Measurements from ENCODE around the gene AP3S2. TPM values are rescaled to one million over a fixed set of nuclear protein-coding genes. Genes with fewer than 3 reads are reported as not detected.
A peak's percentile ranks its signal among the peaks of the same experiment; 100 is the strongest.
"Not testable (repeated sequence)": the region's sequence is repeated elsewhere in the genome, so short reads cannot be mapped to it uniquely, and the experiment has no call there.

AP3S2 gene
- total RNA-seq, 1 donor from 2014 or later: 60.5 TPM

GRCh38 chr15:89876396-89877082 is 17.3 kb downstream of the AP3S2 start:
- Mint-ChIP-seq H3K27me3 (ENCODE audit: unreplicated experiment) (no peaks in the 10 kb centered on the region), H3K4me3 (ENCODE audit: unreplicated experiment) (no peak overlapping the region), H3K36me3 (ENCODE audit: unreplicated experiment) (no peaks in the 10 kb centered on the region), H3K27ac (ENCODE audit: unreplicated experiment) (no peak overlapping the region), H3K9me3 (ENCODE audit: unreplicated experiment) (no peaks in the 10 kb centered on the region), H3K4me1 (ENCODE audit: low read depth, unreplicated experiment) (no peaks in the 10 kb centered on the region)
- no peak for TF ChIP-seq CTCF (IDR thresholded peaks at IDR 0.05; ENCODE audit: partially characterized antibody, unreplicated experiment)
- DNase-seq: no peak

GRCh38 chr15:89875741-89876140 is 18.1 kb downstream of the AP3S2 start:
- Mint-ChIP-seq H3K9me3 (ENCODE audit: unreplicated experiment) (no peaks in the 10 kb centered on the region), H3K4me3 (ENCODE audit: unreplicated experiment) (no peak overlapping the region), H3K36me3 (ENCODE audit: unreplicated experiment) (peaks cover 3% of the 10 kb centered on the region), H3K27me3 (ENCODE audit: unreplicated experiment) (no peaks in the 10 kb centered on the region), H3K27ac (ENCODE audit: unreplicated experiment) (no peak overlapping the region), H3K4me1 (ENCODE audit: low read depth, unreplicated experiment) (no peaks in the 10 kb centered on the region)
- DNase-seq: no peak
- TF ChIP-seq CTCF (IDR thresholded peaks at IDR 0.05; ENCODE audit: partially characterized antibody, unreplicated experiment): no peak

GRCh38 chr15:89874926-89875564 is 18.7 kb downstream of the AP3S2 start:
- peak; percentile 90 for DNase-seq
- no peaks in the 10 kb centered on the region for H3K27me3 Mint-ChIP-seq (ENCODE audit: unreplicated experiment)
- H3K4me1 Mint-ChIP-seq (ENCODE audit: low read depth, unreplicated experiment): no peaks in the 10 kb centered on the region
- no peaks in the 10 kb centered on the region for H3K9me3 Mint-ChIP-seq (ENCODE audit: unreplicated experiment)
- peaks cover 8% of the 10 kb centered on the region for H3K36me3 Mint-ChIP-seq (ENCODE audit: unreplicated experiment)
- no peak overlapping the region for H3K27ac Mint-ChIP-seq (ENCODE audit: unreplicated experiment)
- H3K4me3 Mint-ChIP-seq (ENCODE audit: unreplicated experiment): no peak overlapping the region
- TF ChIP-seq CTCF (IDR thresholded peaks at IDR 0.05; ENCODE audit: partially characterized antibody, unreplicated experiment): peak; percentile 90

- no peaks in the 10 kb centered on the region for H3K27me3 Mint-ChIP-seq (ENCODE audit: unreplicated experiment)
- no peak overlapping the region for H3K4me3 Mint-ChIP-seq (ENCODE audit: unreplicated experiment)
- TF ChIP-seq CTCF (IDR thresholded peaks at IDR 0.05; ENCODE audit: partially characterized antibody, unreplicated experiment): no peak
- H3K27ac Mint-ChIP-seq (ENCODE audit: unreplicated experiment): no peak overlapping the region
- peaks cover 2% of the 10 kb centered on the region for H3K9me3 Mint-ChIP-seq (ENCODE audit: unreplicated experiment)
- no peak for DNase-seq
- H3K4me1 Mint-ChIP-seq (ENCODE audit: low read depth, unreplicated experiment): no peaks in the 10 kb centered on the region
- peaks cover 12% of the 10 kb centered on the region for H3K36me3 Mint-ChIP-seq (ENCODE audit: unreplicated experiment)
Observed at GRCh38 chr15:89870688-89871288, 23.0 kb downstream of the AP3S2 start.

- Mint-ChIP-seq H3K27me3 (ENCODE audit: unreplicated experiment) (peaks cover 2% of the 10 kb centered on the region), H3K27ac (ENCODE audit: unreplicated experiment) (no peak overlapping the region), H3K4me1 (ENCODE audit: low read depth, unreplicated experiment) (no peaks in the 10 kb centered on the region), H3K36me3 (ENCODE audit: unreplicated experiment) (peaks cover 16% of the 10 kb centered on the region), H3K9me3 (ENCODE audit: unreplicated experiment) (peaks cover 2% of the 10 kb centered on the region), H3K4me3 (ENCODE audit: unreplicated experiment) (no peak overlapping the region)
- no peak for TF ChIP-seq CTCF (IDR thresholded peaks at IDR 0.05; ENCODE audit: partially characterized antibody, unreplicated experiment)
- no peak for DNase-seq
Observed at GRCh38 chr15:89870006-89870405, 23.8 kb downstream of the AP3S2 start.

GRCh38 chr15:89869490-89869889 is 24.3 kb downstream of the AP3S2 start:
- H3K36me3 Mint-ChIP-seq (ENCODE audit: unreplicated experiment): peaks cover 16% of the 10 kb centered on the region
- H3K4me1 Mint-ChIP-seq (ENCODE audit: low read depth, unreplicated experiment); H3K27me3 Mint-ChIP-seq (ENCODE audit: unreplicated experiment); H3K9me3 Mint-ChIP-seq (ENCODE audit: unreplicated experiment); H3K4me3 Mint-ChIP-seq (ENCODE audit: unreplicated experiment); DNase-seq; H3K27ac Mint-ChIP-seq (ENCODE audit: unreplicated experiment): not testable (repeated sequence)

All from glutamatergic neuron (in vitro differentiated cells).